GM12878 (cell line): ENCODE data around the gene FBXO33. TPM values are rescaled to one million over a fixed set of nuclear protein-coding genes. Genes with fewer than 3 reads are reported as not detected.
A peak's percentile ranks its signal among the peaks of the same experiment; 100 is the strongest.

Experiments used
- ATAC-seq: fragments of 200-7000 bp; cut with Tn5 transposase; 3 replicates; pipeline ENCODE4 v1.9.1; 2020; ENCODE audit warnings: mild to moderate bottlenecking, moderate library complexity
- BruUV-seq: library from RNA; stranded (reverse); fragments of 400-500 nt; replicated peaks from 2 replicates; lab custom pipeline; 2021; lab: Mats Ljungman, UMichigan
- CTCF ChIA-PET: fragments of 300-600 bp; sonication (Branson Sonifier 250); formaldehyde crosslinking; extraction: SDS; loops from one replicate; lab custom pipeline; 2021; ENCODE audit warnings: inconsistent platforms; lab: Yijun Ruan, JAX
- POLR2A ChIA-PET: fragments of 350-600 bp; formaldehyde crosslinking; extraction: SDS; loops from one replicate; lab custom pipeline; 2021; ENCODE audit warnings: inconsistent platforms; lab: Charles Lee
- RAD21 ChIA-PET: fragments of 300-600 bp; sonication (Branson Sonifier 250); formaldehyde crosslinking; loops from one replicate; lab custom pipeline; 2023; ENCODE audit warnings: antibody characterized with exemption; ENCODE audit not compliant: unreplicated experiment; lab: Charles Lee
- SMC1A ChIA-PET: fragments of 300-600 bp; sonication (Branson Sonifier 250); formaldehyde crosslinking; loops from one replicate; lab custom pipeline; 2023; ENCODE audit not compliant: unreplicated experiment, uncharacterized antibody; lab: Charles Lee
- DNase-seq: peaks from one replicate; pipeline ENCODE4 v3.0.0-alpha.2; 2011; ENCODE audit warnings: low read depth, low spot score
- FAIRE-seq: peaks from 3 replicates; lab custom pipeline; 2011; peaks lifted over from hg19 to GRCh38; lab: Jason Lieb, UNC
- H2AFZ ChIP-seq: 2 replicates; pipeline ENCODE4 v1.6.0; 2011; ENCODE audit warnings: low read depth, low read length, control low read depth; ENCODE audit not compliant: control insufficient read depth
- H3K27ac ChIP-seq: 2 replicates; pipeline ENCODE4 v1.5.1; 2011; ENCODE audit warnings: control low read depth; ENCODE audit not compliant: control insufficient read depth, insufficient read depth
- H3K27me3 ChIP-seq, 2 experiments: replicated peaks in 1 of 2; 2 replicates each; pipeline versions ENCODE4 v1.6.0 to v1.6.1; 2011; ENCODE audit warnings: low read length in 1 of 2; ENCODE audit not compliant: control insufficient read depth in 2 of 2, insufficient read depth in 2 of 2
- H3K36me3 ChIP-seq, 2 experiments: 2 replicates each; pipeline ENCODE4 v1.5.1; 2011; ENCODE audit warnings: low read length in 1 of 2; ENCODE audit not compliant: control insufficient read depth in 2 of 2, insufficient read depth in 2 of 2
- H3K4me1 ChIP-seq: 2 replicates; pipeline ENCODE4 v1.6.1; 2011; ENCODE audit warnings: mild to moderate bottlenecking, low read length, moderate library complexity, mixed read lengths; ENCODE audit not compliant: control insufficient read depth, insufficient read depth
- H3K4me2 ChIP-seq: 2 replicates; pipeline ENCODE4 v1.6.0; 2011; ENCODE audit warnings: control low read depth; ENCODE audit not compliant: control insufficient read depth, insufficient read depth
- H3K4me3 ChIP-seq: fragments of 200-600 bp; sonication (generic); 2 replicates; pipeline ENCODE4 v1.5.1; 2016
- H3K79me2 ChIP-seq: 2 replicates; pipeline ENCODE4 v1.6.0; 2011; ENCODE audit warnings: low read length; ENCODE audit not compliant: control insufficient read depth, insufficient read depth
- H3K9ac ChIP-seq: 2 replicates; pipeline ENCODE4 v1.8.0; 2011; ENCODE audit warnings: low read length, control low read depth, mixed read lengths; ENCODE audit not compliant: control insufficient read depth, insufficient read depth
- H3K9me3 ChIP-seq: replicated peaks from 3 replicates; pipeline ENCODE4 v1.5.1; 2011; ENCODE audit warnings: mild to moderate bottlenecking, low read length; ENCODE audit not compliant: control insufficient read depth, insufficient read depth
- H4K20me1 ChIP-seq: 2 replicates; pipeline ENCODE4 v1.6.0; 2011; ENCODE audit not compliant: control insufficient read depth, insufficient read depth
- CUX1 ChIP-seq: IDR thresholded peaks from 2 replicates; pipeline ENCODE4 v1.6.1; 2012; ENCODE audit warnings: improper control_type of control experiment, low read depth, low read length; ENCODE audit not compliant: insufficient replicate concordance
- E4F1 ChIP-seq: fragments of 450-650 bp; IDR thresholded peaks from 2 replicates; pipeline ENCODE4 v1.6.1; 2018; ENCODE audit warnings: borderline replicate concordance, mild to moderate bottlenecking; ENCODE audit not compliant: partially characterized antibody
- NKRF ChIP-seq: fragments of 450-650 bp; conservative IDR thresholded peaks from 2 replicates; pipeline ENCODE4 v1.6.1; 2017; ENCODE audit warnings: mild to moderate bottlenecking, moderate library complexity
- RB1 ChIP-seq: fragments of 450-650 bp; formaldehyde crosslinking; IDR thresholded peaks from 2 replicates; pipeline ENCODE4 v1.6.1; 2017; ENCODE audit warnings: mild to moderate bottlenecking, borderline replicate concordance
- REST ChIP-seq: IDR thresholded peaks from 2 replicates; pipeline ENCODE4 v1.6.1; 2012; ENCODE audit warnings: mild to moderate bottlenecking, low read depth, low read length
- SIN3A ChIP-seq: IDR thresholded peaks from 2 replicates; pipeline ENCODE4 v1.6.1; 2012; ENCODE audit warnings: low read depth, low read length, improper control_type of control experiment
- YY1 ChIP-seq: IDR thresholded peaks from 2 replicates; pipeline ENCODE4 v1.6.1; 2011; ENCODE audit warnings: low read depth, mild to moderate bottlenecking, low read length
- WGBS: methylation state at CpG from one replicate; pipeline ENCODE4 v1.1.6; 2016; ENCODE audit warnings: low lambda C conversion rate; ENCODE audit not compliant: insufficient replicate concordance, insufficient coverage; ENCODE audit errors: missing lambda C conversion rate; 5-methylcytosine and 5-hydroxymethylcytosine counted together
- in situ Hi-C: fragments of 300-500 bp; cut with MboI; formaldehyde crosslinking; loops from 9 replicates; pipeline ENCODE4 v1.14.3; 2018; ENCODE audit warnings: mixed read lengths
- intact Hi-C: fragments of 100-400 bp; cut with micrococcal nuclease; formaldehyde crosslinking; loops from one replicate; pipeline ENCODE4 v1.14.2; 2022; ENCODE audit not compliant: unreplicated experiment
- polyA plus RNA-seq, 11 experiments: library from polyadenylated mRNA; depleted of rRNA in 4 of 11; unstranded in 6 of 11; stranded (reverse) in 5 of 11; fragments of >200 nt; fragmentation: Nextera tagmentation in 4 of 11; fragmentation: Illumina TruSeq in 1 of 11; extraction: Ambion mirVana in 4 of 11; extraction: Trizol in 1 of 11; gene quantifications; 1 replicate in 1 of 11; 2 replicates in 10 of 11; pipeline versions ENCODE4 v1.2.1 to v1.2.3, GENCODE V29; 2011 to 2016; ENCODE audit warnings: inconsistent platforms in 2 of 11, missing spikeins in 2 of 11, low read depth in 1 of 11
- total RNA-seq, 4 experiments: library from RNA; depleted of rRNA in 3 of 4; stranded (reverse); fragments of >200 nt in 3 of 4; fragmentation: Illumina TruSeq in 1 of 4; extraction: Trizol in 1 of 4; gene quantifications; 2 replicates each; pipeline versions ENCODE4 v1.2.1 to v1.2.3, GENCODE V29; 2013 to 2021

FBXO33 gene
- total and polyA plus RNA-seq, 10 of the 15 experiments (the other 5 are each of a cell fraction or from before 2014, with no cell fraction given), result 4.7 to 56.9 (median 19.6) TPM

GRCh38 chr14:39434401-39434800 is 2.2 kb upstream of the FBXO33 start (continued):
- TF ChIP-seq CUX1 (no peak), RB1 (no peak), SIN3A (no peak), YY1 (no peak)

GRCh38 chr14:39433452-39433813 is 1.2 kb upstream of the FBXO33 start:
- H3K9me3 ChIP-seq, result no peaks in the 10 kb centered on the region
- ChIA-PET RAD21 (interaction anchor here (1.2 to 9.4 kb wide), 9 partner anchors 8 to 168 kb away, joined by 3 to 159 read pairs (median 9); no protein-coding TSS in a partner anchor), CTCF (interaction anchor here (1.1 to 7.8 kb wide), 9 partner anchors 8 to 202 kb away, joined by 3 to 84 read pairs (median 8); no protein-coding TSS in a partner anchor), SMC1A (interaction anchor here (0.6 to 8.1 kb wide), 11 partner anchors 12 to 202 kb away, joined by 3 to 182 read pairs (median 4); no protein-coding TSS in a partner anchor), POLR2A (interaction anchor here (0.6 to 9.1 kb wide), 14 partner anchors 8 to 738 kb away, joined by 3 to 159 read pairs (median 5); partner anchors contain the start of gene GEMIN2)
- H3K36me3 ChIP-seq, result no peaks in the 10 kb centered on the region
- H3K4me1 ChIP-seq, result peaks cover 10% of the 10 kb centered on the region
- H3K9ac ChIP-seq, result peak overlapping the region; percentile 72
- intact Hi-C loops (loop anchor here (2.0 kb wide), 4 partner anchors 35 to 267 kb away; partner anchors contain the start of gene PNN), in situ Hi-C loops (no loop called here)
- H3K27me3 ChIP-seq, result no peaks in the 10 kb centered on the region
- DNase-seq (no peak), ATAC-seq (no peak), FAIRE-seq (no peak)
- 5% methylated on average over 7 of the region's 8 CpGs for WGBS
- peak overlapping the region; percentile 77 for H3K27ac ChIP-seq
- no peaks in the 10 kb centered on the region for H4K20me1 ChIP-seq
- peak overlapping the region; percentile 96 for H2AFZ ChIP-seq
- peak overlapping the region; percentile 77 for H3K4me3 ChIP-seq
- peak overlapping the region; percentile 58 for H3K4me2 ChIP-seq
- peaks cover 33% of the 10 kb centered on the region for H3K79me2 ChIP-seq
- no TSS peak for BruUV-seq
- TF ChIP-seq YY1, result no peak
- no peak for TF ChIP-seq NKRF
- no peak for TF ChIP-seq E4F1
- TF ChIP-seq REST, result no peak
